Thoracic aorta (tissue), 2 donors: Measurements from ENCODE around the gene NXT1. TPM values are rescaled to one million over a fixed set of nuclear protein-coding genes. Genes with fewer than 3 reads are reported as not detected.

Source experiments
- ATAC-seq: fragments of 150-250 bp; one replicate; pipeline ENCODE4 v1.8.0; 2017; ENCODE audit warnings: low read depth; ENCODE audit not compliant: insufficient number of reproducible peaks, low FRiP score
- DNase-seq: peaks from one replicate; pipeline ENCODE4 v3.0.0-alpha.2; 2020; ENCODE audit warnings: low spot score
- H3K27ac ChIP-seq, 2 donors: fragments of 200-600 bp; sonication (generic); 1 replicate in 1 of 2; 2 replicates in 1 of 2; pipeline ENCODE4 v1.5.1; 2016; ENCODE audit warnings: mild to moderate bottlenecking in 2 of 2, moderate library complexity in 2 of 2
- H3K27me3 ChIP-seq: fragments of 200-600 bp; sonication (generic); replicated peaks from 2 replicates; pipeline ENCODE4 v1.6.0; 2016; ENCODE audit warnings: mild to moderate bottlenecking; ENCODE audit not compliant: insufficient read depth
- H3K36me3 ChIP-seq: fragments of 200-600 bp; sonication (generic); one replicate; pipeline ENCODE4 v1.5.1; 2016
- H3K4me1 ChIP-seq, 2 donors: fragments of 200-600 bp; sonication (generic); 1 replicate in 1 of 2; 2 replicates in 1 of 2; pipeline versions ENCODE4 v1.5.1 to v1.6.0; 2016; ENCODE audit warnings: low read depth in 2 of 2, mild to moderate bottlenecking in 1 of 2; ENCODE audit not compliant: control insufficient read depth in 1 of 2
- H3K4me3 ChIP-seq: fragments of 200-600 bp; sonication (generic); 2 replicates; pipeline ENCODE4 v1.5.1; 2016; ENCODE audit warnings: mild to moderate bottlenecking
- H3K9me3 ChIP-seq: fragments of 200-600 bp; sonication (generic); 2 replicates; pipeline ENCODE4 v1.5.1; 2016
- total RNA-seq, 2 donors: library from RNA; depleted of rRNA; stranded (reverse); fragments of >200 nt; gene quantifications; one replicate each; pipeline versions ENCODE4 v1.1.0 to v1.2.3, GENCODE V29; 2016
- TF ChIP-seq, protein P1 (sequence below): fragments of 200-600 bp; sonication (generic); IDR thresholded peaks from one replicate; pipeline ENCODE4 v1.5.1; 2019; ENCODE audit warnings: antibody characterized with exemption

NXT1 gene
- total RNA-seq, 2 donors from 2014 or later, result 21.8 to 79.6 TPM

GRCh38 chr20:23404196-23404595, 53.6 kb downstream of the NXT1 start:
- TF ChIP-seq, protein P1, sequence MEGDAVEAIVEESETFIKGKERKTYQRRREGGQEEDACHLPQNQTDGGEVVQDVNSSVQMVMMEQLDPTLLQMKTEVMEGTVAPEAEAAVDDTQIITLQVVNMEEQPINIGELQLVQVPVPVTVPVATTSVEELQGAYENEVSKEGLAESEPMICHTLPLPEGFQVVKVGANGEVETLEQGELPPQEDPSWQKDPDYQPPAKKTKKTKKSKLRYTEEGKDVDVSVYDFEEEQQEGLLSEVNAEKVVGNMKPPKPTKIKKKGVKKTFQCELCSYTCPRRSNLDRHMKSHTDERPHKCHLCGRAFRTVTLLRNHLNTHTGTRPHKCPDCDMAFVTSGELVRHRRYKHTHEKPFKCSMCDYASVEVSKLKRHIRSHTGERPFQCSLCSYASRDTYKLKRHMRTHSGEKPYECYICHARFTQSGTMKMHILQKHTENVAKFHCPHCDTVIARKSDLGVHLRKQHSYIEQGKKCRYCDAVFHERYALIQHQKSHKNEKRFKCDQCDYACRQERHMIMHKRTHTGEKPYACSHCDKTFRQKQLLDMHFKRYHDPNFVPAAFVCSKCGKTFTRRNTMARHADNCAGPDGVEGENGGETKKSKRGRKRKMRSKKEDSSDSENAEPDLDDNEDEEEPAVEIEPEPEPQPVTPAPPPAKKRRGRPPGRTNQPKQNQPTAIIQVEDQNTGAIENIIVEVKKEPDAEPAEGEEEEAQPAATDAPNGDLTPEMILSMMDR, result no peak
- Histone ChIP-seq H3K4me1 (peaks cover 0 to 5% of the 10 kb centered on the region in 2 donors), H3K9me3 (no peaks in the 10 kb centered on the region), H3K36me3 (peaks cover under 1% of the 10 kb centered on the region), H3K27me3 (no peaks in the 10 kb centered on the region), H3K27ac (no peak overlapping the region), H3K4me3 (no peak overlapping the region)
- ATAC-seq (no peak), DNase-seq (no peak)

Other genes starting within 250 kb of the NXT1 start
- gene GZF1, start 11.4 kb downstream of the NXT1 start, total RNA-seq, result 10 to 100 TPM; 14.5 to 18.9 TPM
- 10 to 100 TPM; 10.2 to 17.1 TPM for gene NAPB, start 70.7 kb downstream of the NXT1 start, total RNA-seq
- not detected for gene CSTL1, start 88.9 kb downstream of the NXT1 start, total RNA-seq
- gene CST11, start 102.1 kb downstream of the NXT1 start, total RNA-seq, result not detected
- not detected for gene CST8, start 140.3 kb downstream of the NXT1 start, total RNA-seq
- gene CST9L, start 217.7 kb downstream of the NXT1 start, total RNA-seq, result not detected